Ishikawa (cell line): ENCODE measurements around the gene FIG4.

ENCODE experiments used
- CEBPB ChIP-seq: IDR thresholded peaks from 2 replicates; pipeline ENCODE4 v1.6.1; 2012
- CREB1 ChIP-seq: IDR thresholded peaks from 2 replicates; pipeline ENCODE4 v1.6.1; 2012; ENCODE audit warnings: low read depth
- EGR1 ChIP-seq: IDR thresholded peaks from 2 replicates; pipeline ENCODE4 v1.6.1; 2012
- EP300 ChIP-seq: IDR thresholded peaks from 2 replicates; pipeline ENCODE4 v1.6.1; 2012; ENCODE audit warnings: borderline replicate concordance
- FOXM1 ChIP-seq: IDR thresholded peaks from 2 replicates; pipeline ENCODE4 v1.6.1; 2012; ENCODE audit warnings: low read depth, borderline replicate concordance
- NFIC ChIP-seq: IDR thresholded peaks from 2 replicates; pipeline ENCODE4 v1.6.1; 2012
- RAD21 ChIP-seq: IDR thresholded peaks from 2 replicates; pipeline ENCODE4 v1.6.1; 2012; ENCODE audit warnings: low read depth
- REST ChIP-seq: IDR thresholded peaks from 2 replicates; pipeline ENCODE4 v1.6.1; 2012; ENCODE audit warnings: low read depth, mild to moderate bottlenecking
- TAF1 ChIP-seq: IDR thresholded peaks from 2 replicates; pipeline ENCODE4 v1.6.1; 2012; ENCODE audit warnings: low read depth, mild to moderate bottlenecking
- TCF12 ChIP-seq: IDR thresholded peaks from 2 replicates; pipeline ENCODE4 v1.6.1; 2012; ENCODE audit warnings: low read depth
- TEAD4 ChIP-seq: IDR thresholded peaks from 2 replicates; pipeline ENCODE4 v1.6.1; 2012
- YY1 ChIP-seq: IDR thresholded peaks from 2 replicates; pipeline ENCODE4 v1.6.1; 2012; ENCODE audit warnings: low read depth
- ZBTB7A ChIP-seq: IDR thresholded peaks from 2 replicates; pipeline ENCODE4 v1.6.1; 2012; ENCODE audit warnings: low read depth
- TF ChIP-seq, protein P1 (sequence below): IDR thresholded peaks from 2 replicates; pipeline ENCODE4 v1.6.1; 2012
- TF ChIP-seq, protein P2 (sequence below): IDR thresholded peaks from 2 replicates; pipeline ENCODE4 v1.6.1; 2012

Gene FIG4

DNA sequence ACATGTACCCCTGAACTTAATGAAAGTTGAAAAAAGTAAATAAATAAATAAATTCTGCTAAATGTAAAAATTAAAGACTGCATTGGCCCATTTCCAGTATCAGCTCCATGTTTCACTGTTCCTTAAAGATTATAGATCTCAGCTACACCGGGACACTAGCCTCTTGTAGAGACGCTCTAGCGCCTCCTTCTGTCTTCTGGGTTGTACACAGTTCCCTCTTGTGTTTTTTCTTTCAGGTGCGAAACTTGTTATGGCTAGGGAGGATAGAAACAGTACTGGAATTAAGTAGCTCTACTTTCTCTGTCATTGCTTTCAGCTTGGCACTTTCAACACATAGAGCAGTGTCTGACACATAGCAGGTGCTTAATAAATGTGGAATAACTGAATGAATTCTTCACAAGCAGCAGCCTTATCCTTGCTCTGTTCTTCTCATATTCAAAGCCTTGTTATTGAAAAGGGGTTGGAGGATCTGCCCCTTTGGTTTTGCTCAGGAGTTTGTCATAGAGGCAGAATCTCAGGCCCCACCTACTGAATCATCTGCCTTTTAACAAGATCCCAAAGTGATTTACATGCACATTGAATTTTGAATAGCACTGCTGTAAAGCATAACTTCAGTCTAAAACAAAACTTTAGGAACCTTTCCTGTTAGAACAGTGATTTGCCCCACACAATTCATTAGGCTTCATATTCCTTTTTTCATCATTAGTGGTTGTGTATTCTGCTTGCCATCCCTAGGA lies 92.3 kb downstream of the FIG4 start:
- TF ChIP-seq RAD21 (peak; percentile 29; the same call in 1 of the 2 replicates), TAF1 (no peak), TCF12 (no peak), FOXM1 (no peak)

GRCh38 chr6:109787312-109787711 lies 96.2 kb downstream of the FIG4 start:
- no peak for TF ChIP-seq TAF1
- TF ChIP-seq REST, result no peak
- TF ChIP-seq CREB1, result no peak
- TF ChIP-seq RAD21, result no peak
- no peak for TF ChIP-seq YY1
- TF ChIP-seq EGR1, result no peak
- TF ChIP-seq, protein P1, sequence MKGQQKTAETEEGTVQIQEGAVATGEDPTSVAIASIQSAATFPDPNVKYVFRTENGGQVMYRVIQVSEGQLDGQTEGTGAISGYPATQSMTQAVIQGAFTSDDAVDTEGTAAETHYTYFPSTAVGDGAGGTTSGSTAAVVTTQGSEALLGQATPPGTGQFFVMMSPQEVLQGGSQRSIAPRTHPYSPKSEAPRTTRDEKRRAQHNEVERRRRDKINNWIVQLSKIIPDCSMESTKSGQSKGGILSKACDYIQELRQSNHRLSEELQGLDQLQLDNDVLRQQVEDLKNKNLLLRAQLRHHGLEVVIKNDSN, result no peak
- TF ChIP-seq TEAD4, result no peak
- no peak for TF ChIP-seq NFIC
- no peak for TF ChIP-seq CEBPB
- no peak for TF ChIP-seq EP300
- TF ChIP-seq, protein P2, sequence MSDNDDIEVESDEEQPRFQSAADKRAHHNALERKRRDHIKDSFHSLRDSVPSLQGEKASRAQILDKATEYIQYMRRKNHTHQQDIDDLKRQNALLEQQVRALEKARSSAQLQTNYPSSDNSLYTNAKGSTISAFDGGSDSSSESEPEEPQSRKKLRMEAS, result no peak
- no peak for TF ChIP-seq TCF12
- TF ChIP-seq FOXM1, result no peak
- no peak for TF ChIP-seq ZBTB7A

DNA sequence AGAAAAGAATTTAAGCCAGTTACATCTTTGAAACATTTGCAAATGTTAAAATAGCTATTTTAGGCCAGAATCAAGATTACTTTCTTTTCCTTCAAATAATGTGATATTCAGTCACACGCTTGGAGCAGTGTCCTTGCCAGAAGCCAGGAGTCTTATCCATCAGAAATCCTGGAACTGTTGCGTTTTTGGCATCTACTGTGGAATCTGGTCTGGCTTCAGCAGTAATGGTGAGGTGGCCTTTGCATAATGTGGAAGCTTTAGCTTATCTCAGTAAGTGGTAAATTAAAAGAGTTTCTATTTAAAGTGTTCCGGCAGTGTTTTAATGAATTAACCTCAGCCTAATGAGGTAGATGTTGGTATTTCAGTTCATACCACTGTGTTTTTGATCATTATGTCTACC lies 97.6 kb downstream of the FIG4 start:
- TF ChIP-seq TCF12 (no peak), TEAD4 (no peak), TAF1 (no peak), FOXM1 (no peak), EP300 (no peak), ZBTB7A (no peak)
- TF ChIP-seq, protein P2, result no peak

DNA sequence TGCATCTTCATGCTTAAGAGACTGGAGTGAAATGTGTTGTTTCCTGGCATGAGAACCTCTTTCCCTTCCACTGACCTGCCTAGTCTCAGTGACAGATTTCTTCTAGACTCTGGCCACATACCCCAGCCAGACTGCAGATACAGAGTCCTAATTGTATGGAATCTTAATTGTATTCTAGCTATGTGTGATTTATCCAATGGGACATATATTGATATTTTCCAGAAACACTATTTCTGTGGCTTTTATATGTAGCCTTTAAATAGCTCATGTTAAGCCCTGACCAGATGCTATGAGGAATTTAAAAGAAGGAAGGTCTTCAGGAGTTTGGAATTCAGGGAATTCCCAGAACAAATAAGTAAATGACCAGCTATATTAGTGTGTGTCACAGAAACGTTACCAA lies 99.0 kb downstream of the FIG4 start:
- TF ChIP-seq NFIC, result no peak
- no peak for TF ChIP-seq REST
- TF ChIP-seq, protein P1, result no peak
- no peak for TF ChIP-seq EP300
- no peak for TF ChIP-seq RAD21
- TF ChIP-seq TCF12, result no peak
- no peak for TF ChIP-seq TEAD4
- no peak for TF ChIP-seq CEBPB

GRCh38 chr6:109791301-109791700 lies 100.2 kb downstream of the FIG4 start:
- no peak for TF ChIP-seq EP300
- TF ChIP-seq YY1, result no peak
- TF ChIP-seq TAF1, result no peak
- no peak for TF ChIP-seq CREB1
- TF ChIP-seq REST, result no peak
- no peak for TF ChIP-seq NFIC
- TF ChIP-seq FOXM1, result no peak
- TF ChIP-seq RAD21, result no peak
- TF ChIP-seq, protein P2, result no peak
- TF ChIP-seq TCF12, result no peak
- no peak for TF ChIP-seq ZBTB7A
- TF ChIP-seq, protein P1, result no peak
- TF ChIP-seq TEAD4, result no peak
